Stimulated activated CD8-positive, alpha-beta memory T cell treated with anti-CD3 and anti-CD28 coated beads, Interleukin-12 subunit alpha, Interleukin-12 subunit beta, amount 100 ng/mL, for 1 hour (primary cell): Measurements from ENCODE around the gene ZNF654.
"Not testable (repeated sequence)": the region's sequence is repeated elsewhere in the genome, so short reads cannot be mapped to it uniquely, and the experiment has no call there.

Experiments
- DNase-seq: peaks from one replicate; pipeline ENCODE4 v3.0.0-alpha.2; 2020; ENCODE audit warnings: low read depth

The ZNF654 gene

DNA sequence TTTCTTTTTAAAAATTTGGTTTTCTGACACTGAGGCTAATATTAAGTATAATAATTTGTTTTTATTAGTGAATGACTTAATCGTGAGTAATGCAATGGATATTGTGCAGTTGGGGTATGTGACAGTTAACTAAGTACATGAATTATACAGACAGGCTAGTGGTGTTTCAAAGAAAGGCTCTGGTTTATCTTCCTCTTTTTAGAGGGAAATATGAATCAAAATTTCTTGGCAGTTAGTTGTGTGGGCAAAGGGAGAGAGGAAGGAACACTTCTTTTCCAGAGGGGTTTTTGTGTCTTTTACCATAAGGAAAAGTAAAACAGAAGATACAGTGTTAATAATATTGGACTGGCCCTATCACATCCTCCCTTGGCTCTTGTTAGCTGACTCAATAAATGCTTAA lies 2.7 kb downstream of the ZNF654 start:
- no peak for DNase-seq

DNA sequence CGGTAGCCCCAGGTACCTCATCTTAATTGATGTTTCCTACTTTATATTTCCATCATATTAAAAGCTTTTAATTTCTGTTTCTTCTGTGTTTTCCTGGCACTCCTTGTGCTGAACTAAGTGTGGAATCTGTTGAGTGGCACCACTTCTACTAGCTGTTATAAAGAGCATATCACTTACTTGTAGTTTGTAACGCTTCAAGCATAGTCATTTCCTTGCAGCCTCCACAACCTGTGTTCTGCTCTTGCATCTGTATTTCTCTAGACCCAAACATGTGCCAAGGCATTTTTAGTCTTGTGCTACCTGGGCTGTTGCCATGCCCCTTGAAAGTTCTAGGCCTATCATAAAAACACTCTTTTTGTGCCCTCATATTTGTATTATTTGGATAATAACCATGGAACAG lies 16.0 kb downstream of the ZNF654 start:
- no peak for DNase-seq

DNA sequence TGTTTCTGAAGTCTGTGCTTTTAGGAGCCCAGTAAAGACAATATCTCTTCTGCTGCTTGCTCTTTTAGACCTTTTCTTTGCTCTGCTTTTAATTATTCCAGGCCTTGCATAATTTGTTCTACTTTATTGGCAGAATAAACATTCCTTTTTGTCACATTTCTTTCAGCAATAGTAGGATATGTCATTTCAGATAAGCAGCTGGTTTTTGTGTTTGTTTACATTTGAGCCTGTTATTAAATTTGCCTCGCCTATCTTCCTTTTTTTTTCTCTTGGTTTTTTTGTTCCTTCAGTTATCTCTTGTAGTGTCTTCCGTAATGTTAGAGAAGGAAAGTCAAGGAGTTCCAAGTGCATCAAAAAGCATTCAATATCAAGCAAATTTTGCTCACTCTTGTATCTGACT lies 16.4 kb downstream of the ZNF654 start:
- no peak for DNase-seq

DNA sequence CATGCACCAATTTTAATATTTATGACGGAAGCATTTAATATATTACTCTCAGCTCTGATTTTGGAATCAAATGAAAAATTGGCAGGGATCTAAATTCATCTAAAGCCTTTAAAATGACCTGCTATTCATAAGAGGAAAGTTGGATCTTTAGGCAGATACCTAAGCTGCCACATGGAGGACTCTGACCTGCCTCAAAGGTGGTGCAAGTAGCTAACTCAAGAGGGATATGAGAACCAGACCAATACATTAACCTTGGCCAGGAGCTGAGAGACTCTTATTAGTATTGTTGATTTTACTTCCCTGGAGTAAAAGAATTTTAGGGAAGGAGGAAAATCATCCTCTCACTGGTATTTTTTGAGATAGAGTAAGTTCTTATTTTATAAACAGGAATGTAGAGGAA lies 17.7 kb downstream of the ZNF654 start:
- no peak for DNase-seq

DNA sequence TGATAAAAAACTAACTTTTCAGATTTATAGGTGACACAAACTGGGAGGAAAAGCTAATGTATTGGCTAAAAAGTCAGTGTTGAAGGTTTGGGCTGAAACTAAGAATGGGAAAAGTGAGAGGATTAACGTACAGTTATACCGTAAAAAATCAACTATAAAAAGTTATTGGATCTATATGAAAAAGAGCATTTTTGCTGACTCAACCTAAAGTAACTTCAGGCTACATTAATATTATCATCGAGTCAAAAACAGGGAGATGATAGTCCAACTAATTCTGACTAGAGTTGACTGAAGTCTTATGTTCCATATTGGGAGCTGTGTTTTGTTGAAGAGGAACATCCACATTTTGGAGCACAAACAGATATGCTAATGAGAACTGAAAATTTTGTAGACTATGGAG lies 19.9 kb downstream of the ZNF654 start:
- DNase-seq, result no peak

DNA sequence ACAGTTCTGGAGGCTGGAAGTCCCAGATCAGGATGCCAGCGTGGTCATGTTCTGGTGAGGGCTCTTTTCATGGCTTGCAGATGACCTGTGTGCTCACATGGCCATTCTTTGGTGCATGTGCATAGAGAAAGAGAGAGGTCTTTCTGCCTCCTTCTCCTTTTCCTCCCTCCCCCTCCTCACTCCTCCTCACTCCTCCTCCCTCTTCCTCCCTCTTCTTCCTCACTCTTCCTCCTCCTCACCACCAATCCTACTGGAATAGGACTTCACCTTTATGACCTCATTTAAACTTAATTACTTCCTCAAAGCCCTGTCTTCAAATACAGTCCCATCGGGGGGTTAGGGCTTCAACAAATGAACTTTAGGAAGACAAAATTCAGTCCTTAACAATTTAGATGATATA lies 23.8 kb downstream of the ZNF654 start:
- no peak for DNase-seq

DNA sequence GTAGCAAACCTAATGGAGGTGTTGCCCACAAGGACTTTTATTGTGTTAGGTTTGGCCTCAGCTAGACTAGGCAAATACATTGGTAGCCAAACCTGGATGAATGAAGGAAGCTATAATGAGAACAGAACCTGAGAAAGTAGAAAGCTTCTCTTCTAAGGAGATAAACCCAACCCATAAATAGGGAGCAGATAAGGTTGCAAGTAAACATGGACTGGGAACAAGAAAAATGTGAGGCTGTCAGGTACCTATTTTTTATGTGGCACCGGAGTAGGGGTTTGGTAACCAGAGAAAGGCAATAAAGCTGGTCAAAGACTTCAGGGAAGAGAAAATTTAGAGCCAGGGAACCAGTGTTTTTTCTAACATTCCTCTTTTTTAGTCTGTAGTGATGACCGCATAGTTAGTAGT lies 25.0 kb downstream of the ZNF654 start:
- DNase-seq, result no peak

DNA sequence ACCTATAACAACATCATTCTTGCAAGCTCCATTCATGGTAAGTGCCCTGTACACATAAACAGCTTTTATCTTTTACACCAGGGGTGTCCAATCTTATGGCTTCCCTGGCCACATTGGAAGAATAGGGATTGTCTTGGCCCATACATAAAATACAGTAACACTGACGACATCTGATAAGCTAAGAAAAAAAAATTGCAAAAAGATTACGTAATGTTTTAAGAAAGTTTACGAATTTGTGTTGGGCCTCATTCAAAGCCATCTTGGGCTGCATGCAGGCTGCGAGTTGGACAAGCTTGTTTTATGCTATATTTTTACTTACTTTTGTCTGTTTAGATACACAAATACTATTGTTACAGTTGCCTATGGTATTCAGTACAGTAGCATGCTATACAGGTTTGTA lies 31.6 kb downstream of the ZNF654 start:
- DNase-seq, result no peak

DNA sequence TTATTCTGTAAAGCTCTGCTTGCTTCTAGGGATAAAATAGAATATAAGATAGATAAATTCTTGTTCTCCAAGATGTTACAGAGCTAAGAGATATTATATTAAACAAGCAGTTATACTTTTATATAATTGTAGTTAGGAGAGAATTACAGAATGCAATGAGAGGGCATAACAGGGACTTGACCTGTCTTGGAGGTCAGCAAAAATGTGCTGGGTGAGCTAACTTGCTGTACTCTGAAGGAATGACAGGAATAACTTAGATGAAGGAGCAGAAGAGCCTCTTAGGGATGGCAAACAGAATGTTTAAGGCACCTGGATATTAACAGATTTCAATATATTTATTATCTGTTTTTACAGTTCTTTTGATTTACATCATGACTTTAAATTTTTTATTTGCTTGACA lies 33.2 kb downstream of the ZNF654 start:
- DNase-seq, result no peak

DNA sequence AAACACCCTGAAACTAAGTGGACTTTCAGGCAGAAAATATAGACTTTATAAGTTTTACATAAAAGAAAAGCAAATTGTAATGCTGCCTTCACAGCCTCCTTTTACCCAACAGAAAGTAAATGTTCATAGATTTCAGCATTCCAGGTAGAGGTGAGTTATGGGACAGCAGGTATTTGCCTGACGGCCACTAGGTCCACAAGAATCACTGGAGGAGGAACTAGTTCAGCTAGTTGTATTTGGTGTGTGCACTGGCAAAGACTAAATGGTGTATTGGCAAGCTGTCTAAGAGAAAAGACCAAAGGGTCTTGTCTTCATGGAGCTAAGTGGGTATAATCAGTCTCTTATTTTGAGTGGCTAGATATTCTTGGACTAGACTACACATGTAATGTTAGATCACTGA lies 34.2 kb downstream of the ZNF654 start:
- DNase-seq, result no peak

DNA sequence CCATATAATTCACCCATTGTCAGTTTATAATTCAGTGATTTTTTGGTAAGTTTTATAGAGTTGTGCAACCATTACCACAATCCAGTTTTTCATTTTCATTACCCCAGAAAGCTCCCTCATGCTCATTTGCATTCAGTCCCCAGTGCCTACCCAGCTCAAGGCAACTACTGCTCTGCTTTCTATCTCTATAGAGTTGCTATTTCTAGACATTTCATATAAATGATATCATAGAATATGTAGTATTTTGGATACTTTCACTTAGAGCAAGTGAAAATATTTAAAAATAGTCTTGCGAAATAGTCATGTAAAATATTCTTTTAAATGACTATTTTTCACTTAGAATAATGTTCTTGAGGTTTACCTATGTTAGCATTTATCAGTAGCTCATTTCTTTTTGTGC lies 42.1 kb downstream of the ZNF654 start:
- no peak for DNase-seq

DNA sequence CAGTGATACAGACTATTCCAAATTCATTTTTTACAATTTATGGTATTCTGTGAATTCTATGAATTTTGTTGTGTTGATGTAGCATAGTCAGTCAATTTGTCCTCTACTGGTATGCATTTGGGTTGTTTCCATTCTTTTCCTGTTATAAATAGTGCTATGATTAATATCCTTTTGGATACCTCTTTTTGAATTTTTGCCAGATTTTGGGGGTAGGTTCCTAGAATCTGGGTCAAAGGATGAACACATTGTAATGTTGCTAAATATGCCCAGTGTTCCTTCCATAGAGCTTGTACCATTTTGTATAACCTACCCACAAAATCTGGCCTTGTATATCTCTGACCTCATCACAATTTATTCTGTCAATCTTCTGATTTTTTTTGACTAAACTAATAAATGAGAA lies 46.3 kb downstream of the ZNF654 start:
- DNase-seq, result no peak

DNA sequence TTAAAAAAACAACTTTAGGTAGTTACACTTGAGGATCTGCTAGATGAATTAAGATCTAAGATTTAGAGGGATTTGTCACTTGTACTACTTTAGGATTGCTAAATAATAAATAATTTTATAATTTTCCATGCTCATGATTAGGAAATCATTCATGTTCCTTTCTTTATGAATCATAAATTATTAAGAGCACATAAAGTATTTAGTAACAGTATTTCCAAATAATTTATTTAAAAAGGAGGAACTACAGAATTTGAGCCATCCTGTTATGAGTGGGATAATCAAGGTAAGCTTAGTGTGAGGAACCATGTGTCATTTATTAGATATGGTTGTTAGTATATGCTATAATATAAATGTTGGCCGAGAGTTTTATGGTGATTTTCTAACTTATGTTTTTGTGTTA lies 53.2 kb downstream of the ZNF654 start:
- DNase-seq, result no peak

DNA sequence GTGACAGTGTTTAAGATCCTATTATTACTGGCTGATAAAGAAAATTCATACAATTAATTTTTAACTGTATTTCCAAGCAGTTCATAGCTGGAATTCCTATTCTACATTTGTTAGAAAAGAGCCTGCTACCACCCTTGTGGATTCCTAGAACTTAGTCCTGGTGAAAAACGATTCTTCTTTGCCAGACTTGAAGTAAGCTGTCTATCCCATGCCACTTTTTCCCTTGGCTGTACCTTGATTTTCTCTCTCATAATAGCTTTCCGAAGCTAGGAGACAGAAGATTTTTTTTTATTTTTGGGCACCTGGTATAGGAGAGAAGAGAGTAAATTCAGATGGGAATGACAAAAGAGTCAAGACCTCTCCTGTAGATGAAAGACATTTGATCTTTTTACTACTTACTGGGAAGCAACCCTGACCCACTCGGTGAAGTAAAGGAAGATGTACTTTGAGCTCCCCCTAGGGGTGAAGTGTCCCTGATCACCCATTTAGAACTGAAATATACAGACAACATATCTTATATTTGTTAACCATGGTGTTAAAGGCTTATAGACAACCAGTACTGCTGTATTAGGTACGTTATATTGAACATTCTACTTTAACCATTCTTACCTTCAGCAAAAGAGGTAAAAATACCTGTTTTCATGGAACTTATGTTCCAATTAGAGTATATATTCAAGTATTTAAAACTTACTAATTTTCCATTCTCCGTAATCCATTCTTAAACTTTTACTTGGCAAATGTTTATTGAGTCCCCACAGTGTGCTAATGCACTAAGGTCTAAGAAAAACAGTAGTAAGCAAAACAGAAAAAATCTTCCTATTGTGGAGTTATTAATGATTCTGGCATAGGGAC lies 54.5 kb downstream of the ZNF654 start:
- DNase-seq, result peak; percentile 47

DNA sequence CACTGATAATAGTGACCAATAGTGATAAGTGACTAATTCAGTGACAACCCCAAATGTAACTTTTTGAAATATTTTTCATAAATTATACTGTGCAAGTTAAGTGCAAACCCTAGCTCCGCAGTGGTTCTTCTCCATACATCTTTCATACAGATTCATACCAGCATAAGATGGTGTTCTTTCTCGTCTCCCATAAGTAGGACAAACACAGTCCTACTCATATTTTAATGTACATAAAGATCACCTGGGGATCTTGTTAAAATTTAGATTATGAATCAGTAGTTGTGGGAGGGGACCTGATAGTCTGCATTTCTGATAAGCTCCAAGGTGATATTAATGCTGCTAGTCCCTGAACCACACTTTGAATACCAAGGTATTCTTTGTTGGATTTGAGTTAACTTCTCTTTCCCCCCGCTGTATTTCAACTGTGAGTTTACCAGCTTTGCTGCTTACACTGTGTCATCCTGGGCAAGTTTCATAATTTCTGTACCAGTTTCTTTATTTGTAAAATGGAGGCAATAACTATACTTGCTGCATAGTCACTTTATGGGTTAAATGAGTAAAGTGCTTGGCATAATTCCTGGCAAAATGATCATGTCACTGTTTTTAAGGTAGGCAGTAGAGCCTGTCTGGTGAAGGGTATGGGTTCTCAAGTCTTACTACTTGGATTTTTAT lies 56.0 kb downstream of the ZNF654 start:
- no peak for DNase-seq

DNA sequence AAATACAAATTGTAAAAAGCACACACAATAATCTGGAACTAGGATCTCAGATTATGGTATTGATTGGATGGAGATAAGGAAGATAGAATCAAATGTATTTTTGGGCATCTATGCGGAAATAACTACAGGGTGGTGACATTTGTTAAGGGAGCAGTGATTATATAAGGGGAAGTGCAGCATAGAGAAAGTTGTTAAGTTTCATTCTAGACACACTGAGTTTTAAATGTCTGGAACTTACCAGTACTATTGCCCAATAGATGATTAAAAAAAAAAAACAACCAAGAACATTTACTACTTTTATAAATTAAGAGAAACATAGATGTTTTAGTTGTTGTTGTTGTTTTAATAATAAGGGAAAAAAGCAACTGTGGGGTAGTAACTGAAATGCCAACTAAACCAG lies 58.6 kb downstream of the ZNF654 start:
- no peak for DNase-seq

DNA sequence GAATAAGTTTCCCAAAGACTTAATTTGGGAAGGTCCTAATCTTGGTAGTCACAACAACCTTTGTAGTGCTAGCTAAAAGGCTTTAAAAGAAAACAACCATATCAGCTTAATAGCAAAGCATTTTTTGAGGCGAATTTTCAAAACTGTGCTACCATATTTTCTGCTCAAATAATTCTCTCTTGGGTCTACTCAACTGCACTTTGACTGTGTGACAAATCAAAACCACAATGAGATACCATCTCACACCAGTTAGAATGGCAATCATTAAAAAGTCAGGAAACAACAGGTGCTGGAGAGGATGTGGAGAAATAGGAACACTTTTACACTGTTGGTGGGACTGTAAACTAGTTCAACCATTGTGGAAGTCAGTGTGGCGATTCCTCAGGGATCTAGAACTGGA lies 59.5 kb downstream of the ZNF654 start:
- DNase-seq, result not testable (repeated sequence)

DNA sequence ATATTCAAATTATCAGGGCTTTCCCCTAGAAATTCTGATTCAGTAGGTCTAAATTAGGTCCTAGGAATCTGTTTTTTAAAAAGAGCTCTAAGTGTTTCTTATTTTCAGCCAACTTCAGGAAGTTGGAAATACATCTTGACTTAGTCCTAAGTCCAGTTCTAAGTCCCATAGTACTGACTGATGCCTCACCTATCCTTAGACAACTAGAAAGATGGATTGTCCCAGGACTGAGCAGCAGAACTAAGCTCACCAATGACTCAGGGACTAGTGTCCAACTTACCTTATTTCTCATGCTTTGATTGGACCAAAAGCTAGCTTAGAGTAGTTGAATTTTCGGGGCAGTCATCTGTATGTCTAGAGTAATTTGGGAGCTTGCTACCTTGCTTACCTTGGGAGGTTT lies 64.5 kb downstream of the ZNF654 start:
- DNase-seq, result no peak

DNA sequence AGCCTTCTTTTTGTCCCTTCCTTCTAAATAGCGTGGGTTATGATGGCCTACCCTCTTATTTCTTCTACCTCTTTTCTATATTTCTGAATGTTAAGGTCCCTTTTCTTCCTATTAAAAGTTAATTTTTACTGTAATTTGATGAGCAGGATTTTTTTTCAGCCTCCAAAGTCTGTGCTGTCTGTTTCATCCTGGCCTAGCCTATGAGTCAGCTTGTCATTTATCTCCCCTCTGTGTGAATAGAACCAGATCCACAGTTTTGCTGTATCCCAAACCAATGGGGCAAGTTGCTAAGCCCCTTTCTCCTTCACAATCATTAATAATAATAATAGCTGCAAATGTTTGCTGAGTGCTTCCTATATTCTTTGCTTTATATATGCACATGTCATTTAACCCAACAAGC lies 72.6 kb downstream of the ZNF654 start:
- DNase-seq, result no peak

DNA sequence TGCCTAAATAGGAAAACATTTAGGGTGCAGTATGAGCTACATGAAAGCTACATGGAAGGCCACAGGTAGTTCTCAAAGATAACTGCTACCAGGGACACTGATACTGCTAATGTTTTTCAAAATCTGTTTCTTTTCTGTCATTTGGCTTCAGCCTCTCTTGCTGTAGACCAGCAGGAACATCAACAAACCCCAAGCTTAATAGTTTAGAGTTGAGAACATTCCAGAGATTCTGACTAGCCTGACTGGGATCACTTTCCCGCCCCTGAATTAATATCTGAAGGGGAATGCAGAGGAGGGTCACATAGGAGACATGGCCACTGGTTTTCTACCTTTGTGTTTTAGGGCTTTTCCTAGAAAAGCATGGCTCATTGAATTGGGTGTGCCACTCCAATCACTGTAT lies 73.8 kb downstream of the ZNF654 start:
- no peak for DNase-seq

DNA sequence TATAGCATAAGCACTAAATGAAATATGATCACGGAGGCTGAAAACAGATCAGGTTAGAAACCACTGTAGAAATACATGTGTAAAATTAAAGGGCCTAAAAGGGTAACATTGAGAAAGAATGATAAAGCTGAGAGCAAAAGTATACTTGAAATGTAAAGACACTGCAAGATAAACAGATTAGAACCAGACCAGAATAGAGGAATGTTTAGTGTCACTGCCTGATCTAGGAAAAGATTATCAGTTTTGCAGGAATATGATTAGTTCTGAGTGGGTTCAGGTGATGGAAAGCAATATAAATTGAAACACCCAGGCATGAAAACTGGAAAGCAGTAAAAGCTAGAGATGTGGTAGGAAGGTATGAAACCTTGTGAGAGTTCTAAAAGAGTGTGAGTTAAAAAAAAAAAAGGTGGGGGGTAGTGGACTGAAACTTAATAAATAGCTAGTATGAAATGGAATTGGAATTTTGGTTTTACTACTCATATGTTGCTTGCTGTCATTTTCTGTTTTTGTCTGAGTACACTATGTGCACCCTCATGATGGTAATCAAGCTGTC lies 74.7 kb downstream of the ZNF654 start:
- DNase-seq, result no peak

DNA sequence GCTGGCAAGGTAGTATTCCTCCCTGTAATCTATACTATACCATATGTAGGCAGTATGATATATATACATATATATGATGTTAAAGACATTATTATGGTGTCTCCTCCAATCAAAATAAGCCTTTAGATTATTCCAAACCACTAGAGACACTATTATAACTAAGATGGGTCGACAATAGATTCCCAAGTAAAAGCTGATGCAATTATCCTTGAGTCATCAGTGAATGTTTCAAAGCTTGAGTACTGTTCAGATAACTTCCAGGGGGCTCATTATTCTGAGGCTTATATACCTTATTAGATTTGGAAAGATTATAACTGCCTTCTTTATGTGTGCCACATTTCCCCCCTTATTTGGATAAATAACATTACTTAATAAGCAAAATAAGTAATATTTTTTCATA lies 78.8 kb downstream of the ZNF654 start:
- DNase-seq, result no peak

DNA sequence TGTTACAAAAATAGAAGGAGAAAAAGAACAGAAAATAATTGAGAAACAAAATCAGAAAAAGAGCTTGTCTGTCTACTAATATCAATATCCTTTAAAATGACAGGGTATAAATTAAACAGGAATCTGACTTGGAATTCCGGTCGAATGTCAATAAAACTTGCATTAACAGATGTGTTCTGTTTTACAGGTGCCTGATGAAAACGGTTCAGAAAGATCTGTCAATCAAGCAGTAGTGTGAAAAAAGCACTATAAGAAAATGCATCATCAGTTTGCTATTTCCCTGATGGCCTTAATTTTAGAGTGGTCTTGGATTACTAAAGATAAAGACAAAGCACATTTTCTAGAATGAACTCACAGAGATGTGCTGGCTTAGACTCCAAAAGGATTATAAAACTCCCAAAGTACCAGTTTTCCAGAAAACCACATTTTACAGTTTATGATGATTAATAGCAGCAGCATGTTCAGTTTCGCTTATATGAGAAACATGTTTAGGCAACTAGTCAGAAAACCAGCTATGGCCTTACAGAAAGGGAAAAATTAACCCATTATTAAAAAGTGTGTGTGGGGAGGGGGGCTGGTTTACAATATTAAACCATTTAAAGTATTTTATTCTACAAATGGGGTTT lies 82.5 kb downstream of the ZNF654 start:
- DNase-seq, result no peak
